Upper lobe of right lung (tissue), 1 donor: Measurements from ENCODE around the gene MAT2A. TPM values are rescaled to one million over a fixed set of nuclear protein-coding genes. Genes with fewer than 3 reads are reported as not detected.
A peak's percentile ranks its signal among the peaks of the same experiment; 100 is the strongest.

ENCODE experiments used
- ATAC-seq: fragments of 200-7000 bp; cut with Tn5 transposase; one replicate; pipeline ENCODE4 v1.9.1; 2020; ENCODE audit warnings: mild to moderate bottlenecking, moderate library complexity
- DNase-seq: peaks from one replicate; pipeline ENCODE4 v3.0.0-alpha.2; 2020
- H3K27ac ChIP-seq: fragments of 200-600 bp; one replicate; pipeline ENCODE4 v1.8.0; 2022
- H3K27me3 ChIP-seq: fragments of 200-600 bp; one replicate; pipeline ENCODE4 v1.8.0; 2022; ENCODE audit warnings: mild to moderate bottlenecking
- H3K36me3 ChIP-seq: fragments of 200-600 bp; one replicate; pipeline ENCODE4 v1.8.0; 2022
- H3K4me1 ChIP-seq: fragments of 200-600 bp; one replicate; pipeline ENCODE4 v1.8.0; 2022
- H3K4me3 ChIP-seq: fragments of 200-600 bp; one replicate; pipeline ENCODE4 v1.8.0; 2022; ENCODE audit warnings: mild to moderate bottlenecking
- H3K9me3 ChIP-seq: fragments of 200-600 bp; one replicate; pipeline ENCODE4 v1.8.0; 2022
- intact Hi-C: fragments of 100-400 bp; cut with DNase I; formaldehyde crosslinking; loops from one replicate; pipeline ENCODE4 v1.11.0; 2022
- total RNA-seq: library from RNA; stranded (reverse); fragmentation: NEBNext Ultra II Directional; extraction: Animal tissue kit (Norgen Biotek cat#: 25700); gene quantifications from one replicate; pipeline ENCODE4 v1.2.1, GENCODE V29; 2021
- TF ChIP-seq, protein P1 (sequence below): fragments of 200-600 bp; IDR thresholded peaks from one replicate; pipeline ENCODE4 v1.8.0; 2022; ENCODE audit warnings: antibody characterized with exemption
- donor health status: DM: no; HTN: yes; CAD: no; lungs with severe emphysema.

Gene MAT2A
- total RNA-seq, 1 donor from 2014 or later: 212 TPM

DNA sequence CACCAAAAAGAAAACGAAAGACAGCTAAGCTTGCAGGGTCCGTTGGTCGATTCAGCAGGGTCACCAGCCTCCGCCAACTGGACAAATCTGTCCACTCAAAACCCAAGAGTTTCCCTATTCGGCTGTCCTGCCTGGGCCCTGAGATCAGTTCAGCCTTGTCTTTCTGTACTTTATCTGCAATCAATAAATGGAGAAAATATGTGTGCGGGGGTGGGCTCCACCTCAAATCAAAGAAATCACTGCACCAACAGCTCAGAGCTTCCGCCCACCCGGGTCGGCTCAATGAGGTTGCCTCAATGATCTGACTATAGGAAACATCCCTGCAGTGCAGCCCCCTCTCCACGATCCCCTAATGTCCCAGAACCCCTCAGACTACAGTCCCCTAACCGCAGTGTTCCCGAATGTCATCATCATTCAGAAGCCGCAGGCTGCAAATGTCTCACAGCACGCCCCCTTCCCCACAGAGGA is 21.9 kb downstream of the MAT2A start:
- TF ChIP-seq, protein P1, sequence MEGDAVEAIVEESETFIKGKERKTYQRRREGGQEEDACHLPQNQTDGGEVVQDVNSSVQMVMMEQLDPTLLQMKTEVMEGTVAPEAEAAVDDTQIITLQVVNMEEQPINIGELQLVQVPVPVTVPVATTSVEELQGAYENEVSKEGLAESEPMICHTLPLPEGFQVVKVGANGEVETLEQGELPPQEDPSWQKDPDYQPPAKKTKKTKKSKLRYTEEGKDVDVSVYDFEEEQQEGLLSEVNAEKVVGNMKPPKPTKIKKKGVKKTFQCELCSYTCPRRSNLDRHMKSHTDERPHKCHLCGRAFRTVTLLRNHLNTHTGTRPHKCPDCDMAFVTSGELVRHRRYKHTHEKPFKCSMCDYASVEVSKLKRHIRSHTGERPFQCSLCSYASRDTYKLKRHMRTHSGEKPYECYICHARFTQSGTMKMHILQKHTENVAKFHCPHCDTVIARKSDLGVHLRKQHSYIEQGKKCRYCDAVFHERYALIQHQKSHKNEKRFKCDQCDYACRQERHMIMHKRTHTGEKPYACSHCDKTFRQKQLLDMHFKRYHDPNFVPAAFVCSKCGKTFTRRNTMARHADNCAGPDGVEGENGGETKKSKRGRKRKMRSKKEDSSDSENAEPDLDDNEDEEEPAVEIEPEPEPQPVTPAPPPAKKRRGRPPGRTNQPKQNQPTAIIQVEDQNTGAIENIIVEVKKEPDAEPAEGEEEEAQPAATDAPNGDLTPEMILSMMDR: no peak
- H3K4me3 ChIP-seq: peak overlapping the region; percentile 72
- DNase-seq (no peak), ATAC-seq (no peak)
- H3K9me3 ChIP-seq: no peaks in the 10 kb centered on the region
- H3K27ac ChIP-seq: peak overlapping the region; percentile 90
- H3K27me3 ChIP-seq: no peaks in the 10 kb centered on the region
- intact Hi-C loops: no loop called here
- peaks cover 24% of the 10 kb centered on the region for H3K4me1 ChIP-seq
- peaks cover 26% of the 10 kb centered on the region for H3K36me3 ChIP-seq

GRCh38 chr2:85561280-85562212 is 22.6 kb downstream of the MAT2A start, which contains the start of gene GGCX:
GGCX (minus strand) TSS chr2:85561493; CDS start chr2:85561428, 65 bp downstream.
- Histone ChIP-seq H3K4me3 (peak within 1 kb of the TSS; percentile 72), H3K27me3 (no peaks in the 10 kb centered on the region), H3K27ac (peak within 1 kb of the TSS; percentile 90), H3K36me3 (peaks cover 21% of the 10 kb centered on the region), H3K9me3 (no peaks in the 10 kb centered on the region), H3K4me1 (peaks cover 24% of the 10 kb centered on the region)
- peak; percentile 99 for DNase-seq
- TF ChIP-seq, protein P1: peak; percentile 19
- peak; percentile 97 for ATAC-seq
- intact Hi-C loops: no loop called here

GRCh38 chr2:85564144-85564563 is 25.2 kb downstream of the MAT2A start:
- intact Hi-C loops: no loop called here
- TF ChIP-seq, protein P1: no peak
- Histone ChIP-seq H3K9me3 (no peaks in the 10 kb centered on the region), H3K4me1 (peaks cover 17% of the 10 kb centered on the region), H3K4me3 (no peak overlapping the region), H3K27me3 (no peaks in the 10 kb centered on the region), H3K36me3 (peaks cover 2% of the 10 kb centered on the region), H3K27ac (no peak overlapping the region)
- DNase-seq (no peak), ATAC-seq (peak; percentile 31)

GRCh38 chr2:85566265-85566664 is 27.3 kb downstream of the MAT2A start:
- intact Hi-C loops: no loop called here
- TF ChIP-seq, protein P1: no peak
- H3K27ac ChIP-seq: no peak overlapping the region
- no peak overlapping the region for H3K4me3 ChIP-seq
- no peaks in the 10 kb centered on the region for H3K36me3 ChIP-seq
- no peaks in the 10 kb centered on the region for H3K27me3 ChIP-seq
- no peaks in the 10 kb centered on the region for H3K9me3 ChIP-seq
- no peak for ATAC-seq
- no peak for DNase-seq
- H3K4me1 ChIP-seq: no peaks in the 10 kb centered on the region

DNA sequence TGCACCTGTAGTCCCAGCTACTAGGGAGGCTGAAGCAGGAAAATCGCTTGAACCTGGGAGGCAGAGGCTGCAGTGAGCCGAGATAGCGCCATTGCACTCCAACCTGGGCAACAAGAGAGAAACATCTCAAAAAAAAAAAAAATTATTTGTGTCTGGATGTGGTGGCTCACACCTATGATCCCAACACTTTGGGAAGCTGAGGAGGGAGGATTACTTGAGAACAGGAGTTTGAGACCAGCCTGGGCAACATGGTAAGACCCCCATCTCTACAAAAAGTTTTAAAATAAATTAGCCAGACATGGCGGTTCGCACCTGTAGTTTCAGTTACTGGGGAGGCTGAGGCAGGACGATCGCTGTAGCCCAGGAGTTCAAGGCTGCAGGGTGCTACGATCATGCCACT is 36.8 kb downstream of the MAT2A start:
- peaks cover 2% of the 10 kb centered on the region for H3K36me3 ChIP-seq
- no peak overlapping the region for H3K4me3 ChIP-seq
- intact Hi-C loops: no loop called here
- peak overlapping the region; percentile 94 for H3K27ac ChIP-seq
- no peaks in the 10 kb centered on the region for H3K9me3 ChIP-seq
- ATAC-seq: no peak
- H3K27me3 ChIP-seq: no peaks in the 10 kb centered on the region
- no peak for DNase-seq
- peaks cover 45% of the 10 kb centered on the region for H3K4me1 ChIP-seq
- TF ChIP-seq, protein P1: no peak
